WTC11 (cell line): Measurements from ENCODE around the gene LRIG1. TPM values are rescaled to one million over a fixed set of nuclear protein-coding genes. Genes with fewer than 3 reads are reported as not detected.

Source experiments
- CBFB ChIP-seq: sonication (generic); formaldehyde crosslinking; IDR thresholded peaks from 2 replicates; pipeline ENCODE4 v1.8.1; 2022; ENCODE audit warnings: mild to moderate bottlenecking, low read depth, missing genetic modification reagents
- MXD4 ChIP-seq: fragments of 250-450 bp; sonication (Bioruptor Pico); IDR thresholded peaks from 2 replicates; pipeline ENCODE4 v1.8.0; 2021; ENCODE audit warnings: mild to moderate bottlenecking, moderate library complexity, borderline replicate concordance
- SMAD4 ChIP-seq: sonication (generic); formaldehyde crosslinking; IDR thresholded peaks from 2 replicates; pipeline ENCODE4 v1.8.0; 2022; ENCODE audit warnings: mild to moderate bottlenecking, missing genetic modification reagents
- ZNF121 ChIP-seq: sonication (generic); formaldehyde crosslinking; IDR thresholded peaks from 2 replicates; pipeline ENCODE4 v1.8.0; 2023; ENCODE audit warnings: missing genetic modification reagents
- ZNF138 ChIP-seq: sonication (generic); formaldehyde crosslinking; conservative IDR thresholded peaks from 2 replicates; pipeline ENCODE4 v1.8.1; 2022; ENCODE audit warnings: mild to moderate bottlenecking, moderate library complexity, missing genetic modification reagents
- ZNF219 ChIP-seq: sonication (generic); formaldehyde crosslinking; IDR thresholded peaks from 2 replicates; pipeline ENCODE4 v1.8.0; 2023; ENCODE audit warnings: missing genetic modification reagents, mild to moderate bottlenecking, borderline replicate concordance
- ZNF416 ChIP-seq: fragments of 250-450 bp; sonication (Bioruptor Pico); IDR thresholded peaks from 2 replicates; pipeline ENCODE4 v1.9.0; 2021; ENCODE audit warnings: mild to moderate bottlenecking, inconsistent platforms
- total RNA-seq: library from RNA; stranded (reverse); gene quantifications from 3 replicates; pipeline ENCODE4 v1.2.3, GENCODE V29; 2021
- TF ChIP-seq, protein P1 (sequence below): sonication (generic); formaldehyde crosslinking; IDR thresholded peaks from 2 replicates; pipeline ENCODE4 v1.8.1; 2022; ENCODE audit warnings: mild to moderate bottlenecking, moderate library complexity, missing genetic modification reagents
- TF ChIP-seq, protein P2 (sequence below): sonication (generic); formaldehyde crosslinking; IDR thresholded peaks from 2 replicates; pipeline ENCODE4 v1.8.0; 2022; ENCODE audit warnings: mild to moderate bottlenecking, missing genetic modification reagents
- TF ChIP-seq, protein P3 (sequence below): fragments of 250-450 bp; sonication (Bioruptor Pico); IDR thresholded peaks from 2 replicates; pipeline ENCODE4 v1.8.0; 2021; ENCODE audit warnings: mild to moderate bottlenecking
- TF ChIP-seq, protein P4 (sequence below): fragments of 200-600 bp; IDR thresholded peaks from 2 replicates; pipeline ENCODE4 v1.8.0; 2022; ENCODE audit warnings: antibody characterized with exemption
- TF ChIP-seq, protein P5 (sequence below): fragments of 250-450 bp; sonication (Bioruptor Pico); IDR thresholded peaks from 2 replicates; pipeline ENCODE4 v2.1.2; 2022; ENCODE audit warnings: mild to moderate bottlenecking, moderate library complexity
- TF ChIP-seq, protein P6 (sequence below): sonication (generic); formaldehyde crosslinking; IDR thresholded peaks from 2 replicates; pipeline ENCODE4 v1.8.0; 2023; ENCODE audit warnings: missing genetic modification reagents, mild to moderate bottlenecking, borderline replicate concordance
- TF ChIP-seq, protein P7 (sequence below): sonication (generic); formaldehyde crosslinking; IDR thresholded peaks from 2 replicates; pipeline ENCODE4 v1.8.0; 2023; ENCODE audit warnings: mild to moderate bottlenecking, missing genetic modification reagents
- TF ChIP-seq, protein P8 (sequence below): sonication (generic); formaldehyde crosslinking; IDR thresholded peaks from 2 replicates; pipeline ENCODE4 v1.8.1; 2022; ENCODE audit warnings: missing genetic modification reagents, borderline replicate concordance
- TF ChIP-seq, protein P9 (sequence below): sonication (generic); formaldehyde crosslinking; IDR thresholded peaks from 2 replicates; pipeline ENCODE4 v1.8.0; 2022; ENCODE audit warnings: mild to moderate bottlenecking, missing genetic modification reagents

The LRIG1 gene
- total RNA-seq, 1 experiment from 2014 or later: 105 TPM

DNA sequence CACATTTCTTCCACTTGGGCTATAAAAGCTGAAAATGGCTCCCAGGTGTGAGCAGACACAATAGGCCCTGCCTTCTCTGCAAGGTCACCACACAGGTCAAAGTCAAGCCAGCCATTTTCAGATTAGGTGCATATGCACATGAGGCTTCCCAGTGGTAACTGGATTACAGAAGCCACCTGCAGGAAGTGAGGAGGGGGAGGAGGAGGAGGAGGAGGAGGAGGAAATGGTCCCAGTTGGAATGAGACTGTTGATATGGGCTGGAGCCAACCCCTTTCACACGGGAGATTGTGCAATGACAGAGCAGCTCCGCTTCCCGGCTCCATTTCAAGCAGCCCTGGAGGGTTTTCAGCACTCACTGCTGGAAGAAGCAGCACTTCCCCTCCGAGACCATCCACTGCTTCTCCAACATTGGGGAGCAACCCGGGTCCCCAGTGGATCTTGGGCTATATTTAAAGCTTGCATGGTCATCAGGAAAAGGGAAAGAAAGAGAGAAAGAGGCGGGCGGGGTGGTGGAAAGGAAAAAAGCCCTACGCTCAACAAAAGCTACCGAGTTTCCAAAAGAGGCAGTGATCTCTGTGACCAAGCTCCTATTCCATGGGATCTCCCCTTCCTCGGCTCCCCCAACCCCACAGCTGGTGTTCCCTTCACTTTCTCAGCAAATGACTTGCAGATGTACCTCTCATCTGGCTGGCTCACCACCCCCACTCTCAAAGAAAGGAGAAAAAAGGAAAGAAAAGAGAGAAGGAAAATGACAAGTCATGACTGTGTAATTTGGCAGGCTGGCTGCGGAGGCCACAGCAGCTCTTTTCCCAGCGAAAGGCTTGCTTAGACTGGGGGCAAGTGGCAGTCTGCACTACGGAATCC, 58.3 kb downstream of the LRIG1 start (continued):
- TF ChIP-seq, protein P1, sequence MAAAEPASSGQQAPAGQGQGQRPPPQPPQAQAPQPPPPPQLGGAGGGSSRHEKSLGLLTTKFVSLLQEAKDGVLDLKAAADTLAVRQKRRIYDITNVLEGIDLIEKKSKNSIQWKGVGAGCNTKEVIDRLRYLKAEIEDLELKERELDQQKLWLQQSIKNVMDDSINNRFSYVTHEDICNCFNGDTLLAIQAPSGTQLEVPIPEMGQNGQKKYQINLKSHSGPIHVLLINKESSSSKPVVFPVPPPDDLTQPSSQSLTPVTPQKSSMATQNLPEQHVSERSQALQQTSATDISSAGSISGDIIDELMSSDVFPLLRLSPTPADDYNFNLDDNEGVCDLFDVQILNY: no peak
- TF ChIP-seq, protein P2, sequence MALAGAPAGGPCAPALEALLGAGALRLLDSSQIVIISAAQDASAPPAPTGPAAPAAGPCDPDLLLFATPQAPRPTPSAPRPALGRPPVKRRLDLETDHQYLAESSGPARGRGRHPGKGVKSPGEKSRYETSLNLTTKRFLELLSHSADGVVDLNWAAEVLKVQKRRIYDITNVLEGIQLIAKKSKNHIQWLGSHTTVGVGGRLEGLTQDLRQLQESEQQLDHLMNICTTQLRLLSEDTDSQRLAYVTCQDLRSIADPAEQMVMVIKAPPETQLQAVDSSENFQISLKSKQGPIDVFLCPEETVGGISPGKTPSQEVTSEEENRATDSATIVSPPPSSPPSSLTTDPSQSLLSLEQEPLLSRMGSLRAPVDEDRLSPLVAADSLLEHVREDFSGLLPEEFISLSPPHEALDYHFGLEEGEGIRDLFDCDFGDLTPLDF (CRISPR knock-in tag): no peak; the same call in 1 of the 2 replicates
- TF ChIP-seq, protein P3, sequence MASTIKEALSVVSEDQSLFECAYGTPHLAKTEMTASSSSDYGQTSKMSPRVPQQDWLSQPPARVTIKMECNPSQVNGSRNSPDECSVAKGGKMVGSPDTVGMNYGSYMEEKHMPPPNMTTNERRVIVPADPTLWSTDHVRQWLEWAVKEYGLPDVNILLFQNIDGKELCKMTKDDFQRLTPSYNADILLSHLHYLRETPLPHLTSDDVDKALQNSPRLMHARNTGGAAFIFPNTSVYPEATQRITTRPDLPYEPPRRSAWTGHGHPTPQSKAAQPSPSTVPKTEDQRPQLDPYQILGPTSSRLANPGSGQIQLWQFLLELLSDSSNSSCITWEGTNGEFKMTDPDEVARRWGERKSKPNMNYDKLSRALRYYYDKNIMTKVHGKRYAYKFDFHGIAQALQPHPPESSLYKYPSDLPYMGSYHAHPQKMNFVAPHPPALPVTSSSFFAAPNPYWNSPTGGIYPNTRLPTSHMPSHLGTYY (CRISPR knock-in tag): no peak
- TF ChIP-seq, protein P4, sequence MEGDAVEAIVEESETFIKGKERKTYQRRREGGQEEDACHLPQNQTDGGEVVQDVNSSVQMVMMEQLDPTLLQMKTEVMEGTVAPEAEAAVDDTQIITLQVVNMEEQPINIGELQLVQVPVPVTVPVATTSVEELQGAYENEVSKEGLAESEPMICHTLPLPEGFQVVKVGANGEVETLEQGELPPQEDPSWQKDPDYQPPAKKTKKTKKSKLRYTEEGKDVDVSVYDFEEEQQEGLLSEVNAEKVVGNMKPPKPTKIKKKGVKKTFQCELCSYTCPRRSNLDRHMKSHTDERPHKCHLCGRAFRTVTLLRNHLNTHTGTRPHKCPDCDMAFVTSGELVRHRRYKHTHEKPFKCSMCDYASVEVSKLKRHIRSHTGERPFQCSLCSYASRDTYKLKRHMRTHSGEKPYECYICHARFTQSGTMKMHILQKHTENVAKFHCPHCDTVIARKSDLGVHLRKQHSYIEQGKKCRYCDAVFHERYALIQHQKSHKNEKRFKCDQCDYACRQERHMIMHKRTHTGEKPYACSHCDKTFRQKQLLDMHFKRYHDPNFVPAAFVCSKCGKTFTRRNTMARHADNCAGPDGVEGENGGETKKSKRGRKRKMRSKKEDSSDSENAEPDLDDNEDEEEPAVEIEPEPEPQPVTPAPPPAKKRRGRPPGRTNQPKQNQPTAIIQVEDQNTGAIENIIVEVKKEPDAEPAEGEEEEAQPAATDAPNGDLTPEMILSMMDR: no peak
- TF ChIP-seq MXD4: no peak
- TF ChIP-seq, protein P5, sequence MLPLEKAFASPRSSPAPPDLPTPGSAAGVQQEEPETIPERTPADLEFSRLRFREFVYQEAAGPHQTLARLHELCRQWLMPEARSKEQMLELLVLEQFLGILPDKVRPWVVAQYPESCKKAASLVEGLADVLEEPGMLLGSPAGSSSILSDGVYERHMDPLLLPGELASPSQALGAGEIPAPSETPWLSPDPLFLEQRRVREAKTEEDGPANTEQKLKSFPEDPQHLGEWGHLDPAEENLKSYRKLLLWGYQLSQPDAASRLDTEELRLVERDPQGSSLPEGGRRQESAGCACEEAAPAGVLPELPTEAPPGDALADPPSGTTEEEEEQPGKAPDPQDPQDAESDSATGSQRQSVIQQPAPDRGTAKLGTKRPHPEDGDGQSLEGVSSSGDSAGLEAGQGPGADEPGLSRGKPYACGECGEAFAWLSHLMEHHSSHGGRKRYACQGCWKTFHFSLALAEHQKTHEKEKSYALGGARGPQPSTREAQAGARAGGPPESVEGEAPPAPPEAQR (CRISPR knock-in tag): no peak
- TF ChIP-seq, protein P6, sequence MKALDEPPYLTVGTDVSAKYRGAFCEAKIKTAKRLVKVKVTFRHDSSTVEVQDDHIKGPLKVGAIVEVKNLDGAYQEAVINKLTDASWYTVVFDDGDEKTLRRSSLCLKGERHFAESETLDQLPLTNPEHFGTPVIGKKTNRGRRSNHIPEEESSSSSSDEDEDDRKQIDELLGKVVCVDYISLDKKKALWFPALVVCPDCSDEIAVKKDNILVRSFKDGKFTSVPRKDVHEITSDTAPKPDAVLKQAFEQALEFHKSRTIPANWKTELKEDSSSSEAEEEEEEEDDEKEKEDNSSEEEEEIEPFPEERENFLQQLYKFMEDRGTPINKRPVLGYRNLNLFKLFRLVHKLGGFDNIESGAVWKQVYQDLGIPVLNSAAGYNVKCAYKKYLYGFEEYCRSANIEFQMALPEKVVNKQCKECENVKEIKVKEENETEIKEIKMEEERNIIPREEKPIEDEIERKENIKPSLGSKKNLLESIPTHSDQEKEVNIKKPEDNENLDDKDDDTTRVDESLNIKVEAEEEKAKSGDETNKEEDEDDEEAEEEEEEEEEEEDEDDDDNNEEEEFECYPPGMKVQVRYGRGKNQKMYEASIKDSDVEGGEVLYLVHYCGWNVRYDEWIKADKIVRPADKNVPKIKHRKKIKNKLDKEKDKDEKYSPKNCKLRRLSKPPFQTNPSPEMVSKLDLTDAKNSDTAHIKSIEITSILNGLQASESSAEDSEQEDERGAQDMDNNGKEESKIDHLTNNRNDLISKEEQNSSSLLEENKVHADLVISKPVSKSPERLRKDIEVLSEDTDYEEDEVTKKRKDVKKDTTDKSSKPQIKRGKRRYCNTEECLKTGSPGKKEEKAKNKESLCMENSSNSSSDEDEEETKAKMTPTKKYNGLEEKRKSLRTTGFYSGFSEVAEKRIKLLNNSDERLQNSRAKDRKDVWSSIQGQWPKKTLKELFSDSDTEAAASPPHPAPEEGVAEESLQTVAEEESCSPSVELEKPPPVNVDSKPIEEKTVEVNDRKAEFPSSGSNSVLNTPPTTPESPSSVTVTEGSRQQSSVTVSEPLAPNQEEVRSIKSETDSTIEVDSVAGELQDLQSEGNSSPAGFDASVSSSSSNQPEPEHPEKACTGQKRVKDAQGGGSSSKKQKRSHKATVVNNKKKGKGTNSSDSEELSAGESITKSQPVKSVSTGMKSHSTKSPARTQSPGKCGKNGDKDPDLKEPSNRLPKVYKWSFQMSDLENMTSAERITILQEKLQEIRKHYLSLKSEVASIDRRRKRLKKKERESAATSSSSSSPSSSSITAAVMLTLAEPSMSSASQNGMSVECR: peak; percentile 29; the same call in 1 of the 2 replicates
- TF ChIP-seq, protein P7, sequence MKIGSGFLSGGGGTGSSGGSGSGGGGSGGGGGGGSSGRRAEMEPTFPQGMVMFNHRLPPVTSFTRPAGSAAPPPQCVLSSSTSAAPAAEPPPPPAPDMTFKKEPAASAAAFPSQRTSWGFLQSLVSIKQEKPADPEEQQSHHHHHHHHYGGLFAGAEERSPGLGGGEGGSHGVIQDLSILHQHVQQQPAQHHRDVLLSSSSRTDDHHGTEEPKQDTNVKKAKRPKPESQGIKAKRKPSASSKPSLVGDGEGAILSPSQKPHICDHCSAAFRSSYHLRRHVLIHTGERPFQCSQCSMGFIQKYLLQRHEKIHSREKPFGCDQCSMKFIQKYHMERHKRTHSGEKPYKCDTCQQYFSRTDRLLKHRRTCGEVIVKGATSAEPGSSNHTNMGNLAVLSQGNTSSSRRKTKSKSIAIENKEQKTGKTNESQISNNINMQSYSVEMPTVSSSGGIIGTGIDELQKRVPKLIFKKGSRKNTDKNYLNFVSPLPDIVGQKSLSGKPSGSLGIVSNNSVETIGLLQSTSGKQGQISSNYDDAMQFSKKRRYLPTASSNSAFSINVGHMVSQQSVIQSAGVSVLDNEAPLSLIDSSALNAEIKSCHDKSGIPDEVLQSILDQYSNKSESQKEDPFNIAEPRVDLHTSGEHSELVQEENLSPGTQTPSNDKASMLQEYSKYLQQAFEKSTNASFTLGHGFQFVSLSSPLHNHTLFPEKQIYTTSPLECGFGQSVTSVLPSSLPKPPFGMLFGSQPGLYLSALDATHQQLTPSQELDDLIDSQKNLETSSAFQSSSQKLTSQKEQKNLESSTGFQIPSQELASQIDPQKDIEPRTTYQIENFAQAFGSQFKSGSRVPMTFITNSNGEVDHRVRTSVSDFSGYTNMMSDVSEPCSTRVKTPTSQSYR (CRISPR knock-in tag): peak; percentile 95
- TF ChIP-seq CBFB (CRISPR knock-in tag): peak; percentile 90; the same call in 1 of the 2 replicates
- no peak for TF ChIP-seq ZNF416 (CRISPR knock-in tag)
- TF ChIP-seq SMAD4 (CRISPR knock-in tag): no peak
- TF ChIP-seq, protein P8, sequence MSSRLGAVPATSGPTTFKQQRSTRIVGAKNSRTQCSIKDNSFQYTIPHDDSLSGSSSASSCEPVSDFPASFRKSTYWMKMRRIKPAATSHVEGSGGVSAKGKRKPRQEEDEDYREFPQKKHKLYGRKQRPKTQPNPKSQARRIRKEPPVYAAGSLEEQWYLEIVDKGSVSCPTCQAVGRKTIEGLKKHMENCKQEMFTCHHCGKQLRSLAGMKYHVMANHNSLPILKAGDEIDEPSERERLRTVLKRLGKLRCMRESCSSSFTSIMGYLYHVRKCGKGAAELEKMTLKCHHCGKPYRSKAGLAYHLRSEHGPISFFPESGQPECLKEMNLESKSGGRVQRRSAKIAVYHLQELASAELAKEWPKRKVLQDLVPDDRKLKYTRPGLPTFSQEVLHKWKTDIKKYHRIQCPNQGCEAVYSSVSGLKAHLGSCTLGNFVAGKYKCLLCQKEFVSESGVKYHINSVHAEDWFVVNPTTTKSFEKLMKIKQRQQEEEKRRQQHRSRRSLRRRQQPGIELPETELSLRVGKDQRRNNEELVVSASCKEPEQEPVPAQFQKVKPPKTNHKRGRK (CRISPR knock-in tag): no peak
- TF ChIP-seq, protein P9, sequence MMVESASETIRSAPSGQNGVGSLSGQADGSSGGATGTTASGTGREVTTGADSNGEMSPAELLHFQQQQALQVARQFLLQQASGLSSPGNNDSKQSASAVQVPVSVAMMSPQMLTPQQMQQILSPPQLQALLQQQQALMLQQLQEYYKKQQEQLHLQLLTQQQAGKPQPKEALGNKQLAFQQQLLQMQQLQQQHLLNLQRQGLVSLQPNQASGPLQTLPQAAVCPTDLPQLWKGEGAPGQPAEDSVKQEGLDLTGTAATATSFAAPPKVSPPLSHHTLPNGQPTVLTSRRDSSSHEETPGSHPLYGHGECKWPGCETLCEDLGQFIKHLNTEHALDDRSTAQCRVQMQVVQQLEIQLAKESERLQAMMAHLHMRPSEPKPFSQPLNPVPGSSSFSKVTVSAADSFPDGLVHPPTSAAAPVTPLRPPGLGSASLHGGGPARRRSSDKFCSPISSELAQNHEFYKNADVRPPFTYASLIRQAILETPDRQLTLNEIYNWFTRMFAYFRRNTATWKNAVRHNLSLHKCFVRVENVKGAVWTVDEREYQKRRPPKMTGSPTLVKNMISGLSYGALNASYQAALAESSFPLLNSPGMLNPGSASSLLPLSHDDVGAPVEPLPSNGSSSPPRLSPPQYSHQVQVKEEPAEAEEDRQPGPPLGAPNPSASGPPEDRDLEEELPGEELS: peak; percentile 96
- no peak for TF ChIP-seq ZNF219 (CRISPR knock-in tag)
- TF ChIP-seq ZNF121 (CRISPR knock-in tag): no peak
- TF ChIP-seq ZNF138 (CRISPR knock-in tag): no peak
